CD4-positive, alpha-beta T cell (primary cell): ENCODE results near the gene KCNJ4. TPM values are rescaled to one million over a fixed set of nuclear protein-coding genes. Genes with fewer than 3 reads are reported as not detected.

Experiments used
- ATAC-seq: fragments of 200-7000 bp; cut with Tn5 transposase; one replicate; pipeline ENCODE4 v1.10.0; 2022; ENCODE audit warnings: mild to moderate bottlenecking; ENCODE audit not compliant: poor library complexity
- CTCF ChIA-PET: fragments of 350-600 bp; sonication (Branson Sonifier 250); formaldehyde crosslinking; loops from one replicate; lab custom pipeline; 2021; ENCODE audit warnings: antibody characterized with exemption, inconsistent platforms; lab: Charles Lee
- POLR2A ChIA-PET: fragments of 350-600 bp; sonication (Branson Sonifier 250); formaldehyde crosslinking; loops from one replicate; lab custom pipeline; 2021; ENCODE audit warnings: antibody characterized with exemption, inconsistent platforms; lab: Charles Lee
- DNase-seq, 14 experiments: peaks; one replicate each; pipeline ENCODE4 v3.0.0-alpha.2; 2013 to 2020; ENCODE audit warnings: mixed read lengths in 2 of 14
- H3K27ac ChIP-seq, 2 donors: one replicate each; pipeline versions ENCODE4 v1.5.1 to v1.7.0; 2013; ENCODE audit warnings: low read length in 2 of 2, low read depth in 1 of 2, mild to moderate bottlenecking in 1 of 2
- H3K27me3 ChIP-seq, 2 experiments: 1 replicate in 1 of 2; 2 replicates in 1 of 2; pipeline versions ENCODE4 v1.6.1 to v1.7.0; 2013; ENCODE audit warnings: low read length in 2 of 2, control low read depth in 1 of 2, mild to moderate bottlenecking in 1 of 2, moderate library complexity in 1 of 2; ENCODE audit not compliant: insufficient read depth in 2 of 2, control insufficient read depth in 1 of 2
- H3K36me3 ChIP-seq: one replicate; pipeline ENCODE4 v1.6.1; 2013; ENCODE audit warnings: low read length, control low read depth; ENCODE audit not compliant: insufficient read depth
- H3K4me1 ChIP-seq: one replicate; pipeline ENCODE4 v1.6.1; 2013; ENCODE audit warnings: low read length, control low read depth; ENCODE audit not compliant: insufficient read depth
- H3K4me3 ChIP-seq: one replicate; pipeline ENCODE4 v1.5.1; 2013; ENCODE audit warnings: mild to moderate bottlenecking, low read length, moderate library complexity
- H3K9me3 ChIP-seq, 2 experiments: 1 replicate in 1 of 2; 2 replicates in 1 of 2; pipeline versions ENCODE4 v1.6.1 to v1.7.0; 2013; ENCODE audit warnings: low read length in 2 of 2, mild to moderate bottlenecking in 2 of 2, control low read depth in 1 of 2, moderate library complexity in 1 of 2; ENCODE audit not compliant: control insufficient read depth in 1 of 2, insufficient read depth in 1 of 2
- H3K27ac Mint-ChIP-seq: one replicate; pipeline ENCODE4 v1.8.0; 2020; ENCODE audit warnings: mixed read lengths
- H3K27me3 Mint-ChIP-seq: one replicate; pipeline ENCODE4 v1.8.0; 2021; ENCODE audit warnings: mixed read lengths
- H3K36me3 Mint-ChIP-seq: one replicate; pipeline ENCODE4 v1.8.0; 2021; ENCODE audit warnings: low read depth, mixed read lengths
- H3K4me1 Mint-ChIP-seq: one replicate; pipeline ENCODE4 v1.8.0; 2021; ENCODE audit warnings: low read depth, mixed read lengths
- H3K4me3 Mint-ChIP-seq: one replicate; pipeline ENCODE4 v1.8.0; 2020; ENCODE audit warnings: mild to moderate bottlenecking, mixed read lengths
- H3K9me3 Mint-ChIP-seq: one replicate; pipeline ENCODE4 v1.8.0; 2020; ENCODE audit warnings: mixed read lengths
- CTCF ChIP-seq: fragments of 200-600 bp; IDR thresholded peaks from one replicate; pipeline ENCODE4 v1.8.0; 2022; ENCODE audit warnings: antibody characterized with exemption, mild to moderate bottlenecking
- intact Hi-C, 2 experiments: fragments of 100-400 bp; cut with DNase I in 1 of 2; cut with micrococcal nuclease in 1 of 2; formaldehyde crosslinking; loops; one replicate each; pipeline versions ENCODE4 v1.15.1 to v1.9.0; 2023 to 2025; cut with DNase I, micrococcal nuclease
- total RNA-seq, 174 experiments: library from RNA in 2 of 174; stranded (reverse) in 2 of 174; gene quantifications; one replicate each; pipeline ENCODE4 v1.2.3 and lab custom pipeline; 2021 to 2026

The KCNJ4 gene
- total RNA-seq, 2 experiments from 2014 or later, result not detected

- ATAC-seq (no peak), DNase-seq (no peak)
- no peak for TF ChIP-seq CTCF
- peaks cover 0 to 4% of the 10 kb centered on the region in 2 experiments for H3K9me3 ChIP-seq
- ChIA-PET POLR2A (no interaction called here), CTCF (no interaction called here)
- no peak overlapping the region for H3K27ac ChIP-seq
- no peaks in the 10 kb centered on the region for H3K4me1 ChIP-seq
- no peaks in the 10 kb centered on the region for H3K9me3 Mint-ChIP-seq
- H3K27ac Mint-ChIP-seq, result no peak overlapping the region
- no peaks in the 10 kb centered on the region for H3K27me3 ChIP-seq
- no peaks in the 10 kb centered on the region for H3K27me3 Mint-ChIP-seq
- H3K36me3 Mint-ChIP-seq, result no peaks in the 10 kb centered on the region
- no peak overlapping the region for H3K4me3 ChIP-seq
- H3K4me3 Mint-ChIP-seq, result no peak overlapping the region
- H3K36me3 ChIP-seq, result no peaks in the 10 kb centered on the region
- H3K4me1 Mint-ChIP-seq, result no peaks in the 10 kb centered on the region
- intact Hi-C loops, result no loop called here
Measured at GRCh38 chr22:38428714-38429113, 26.3 kb downstream of the KCNJ4 start.

GRCh38 chr22:38427940-38428339 lies 27.1 kb downstream of the KCNJ4 start:
- no peaks in the 10 kb centered on the region for H3K27me3 ChIP-seq
- no peak overlapping the region for H3K4me3 ChIP-seq
- H3K4me3 Mint-ChIP-seq, result no peak overlapping the region
- peaks cover 0 to 4% of the 10 kb centered on the region in 2 experiments for H3K9me3 ChIP-seq
- intact Hi-C loops, result no loop called here
- H3K9me3 Mint-ChIP-seq, result no peaks in the 10 kb centered on the region
- H3K27ac ChIP-seq, result no peak overlapping the region
- ChIA-PET CTCF (no interaction called here), POLR2A (no interaction called here)
- TF ChIP-seq CTCF, result no peak
- H3K27me3 Mint-ChIP-seq, result no peaks in the 10 kb centered on the region
- H3K36me3 ChIP-seq, result no peaks in the 10 kb centered on the region
- H3K4me1 ChIP-seq, result no peaks in the 10 kb centered on the region
- no peaks in the 10 kb centered on the region for H3K36me3 Mint-ChIP-seq
- DNase-seq (no peak), ATAC-seq (no peak)
- H3K27ac Mint-ChIP-seq, result no peak overlapping the region
- H3K4me1 Mint-ChIP-seq, result no peaks in the 10 kb centered on the region

GRCh38 chr22:38427465-38427864 lies 27.5 kb downstream of the KCNJ4 start:
- Histone ChIP-seq H3K4me3 (no peak overlapping the region), H3K27ac (no peak overlapping the region), H3K27me3 (no peaks in the 10 kb centered on the region), H3K9me3 (peaks cover 0 to 4% of the 10 kb centered on the region in 2 experiments), H3K4me1 (no peaks in the 10 kb centered on the region), H3K36me3 (no peaks in the 10 kb centered on the region)
- ATAC-seq, result no peak
- Mint-ChIP-seq H3K36me3 (no peaks in the 10 kb centered on the region), H3K9me3 (no peaks in the 10 kb centered on the region), H3K4me3 (no peak overlapping the region), H3K4me1 (no peaks in the 10 kb centered on the region), H3K27ac (no peak overlapping the region), H3K27me3 (no peaks in the 10 kb centered on the region)
- POLR2A ChIA-PET, result no interaction called here
- CTCF ChIA-PET, result no interaction called here
- TF ChIP-seq CTCF, result no peak
- DNase-seq, result no peak
- intact Hi-C loops, result no loop called here
